Lower lobe of right lung (tissue), 2 donors: ENCODE data around the gene MAP4K3. TPM values are rescaled to one million over a fixed set of nuclear protein-coding genes. Genes with fewer than 3 reads are reported as not detected.

Source experiments
- ATAC-seq, 2 donors: fragments of 200-7000 bp; cut with Tn5 transposase; one replicate each; pipeline ENCODE4 v1.9.1; 2020 to 2022; ENCODE audit warnings: mild to moderate bottlenecking in 2 of 2, moderate library complexity in 2 of 2
- DNase-seq: peaks from one replicate; pipeline ENCODE4 v3.0.0-alpha.2; 2020
- H3K27ac ChIP-seq: fragments of 200-600 bp; one replicate; pipeline ENCODE4 v1.8.0; 2022
- H3K27me3 ChIP-seq: fragments of 200-600 bp; one replicate; pipeline ENCODE4 v1.8.0; 2022; ENCODE audit warnings: low read depth
- H3K36me3 ChIP-seq: fragments of 200-600 bp; one replicate; pipeline ENCODE4 v1.8.0; 2022; ENCODE audit warnings: mild to moderate bottlenecking
- H3K4me1 ChIP-seq: fragments of 200-600 bp; one replicate; pipeline ENCODE4 v1.8.0; 2022
- H3K4me3 ChIP-seq: fragments of 200-600 bp; one replicate; pipeline ENCODE4 v1.8.0; 2022; ENCODE audit warnings: mild to moderate bottlenecking
- H3K9me3 ChIP-seq: fragments of 200-600 bp; one replicate; pipeline ENCODE4 v1.8.0; 2022
- CTCF ChIP-seq: fragments of 200-600 bp; IDR thresholded peaks from one replicate; pipeline ENCODE4 v1.8.0; 2022; ENCODE audit warnings: antibody characterized with exemption, mild to moderate bottlenecking
- intact Hi-C: fragments of 100-400 bp; cut with DNase I; formaldehyde crosslinking; loops from one replicate; pipeline ENCODE4 v1.11.0; 2022
- total RNA-seq: library from RNA; stranded (reverse); fragmentation: NEBNext Ultra II Directional; extraction: Animal tissue kit (Norgen Biotek cat#: 25700); gene quantifications from one replicate; pipeline ENCODE4 v1.2.1, GENCODE V29; 2021
- donor health status: DM: no; HTN: yes; CAD: no; lungs with severe emphysema.

Gene MAP4K3
- total RNA-seq, 1 donor from 2014 or later, result 42.9 TPM

GRCh38 chr2:39470580-39470979, 33.5 kb upstream of the MAP4K3 start:
- H3K4me3 ChIP-seq, result no peak overlapping the region
- H3K9me3 ChIP-seq, result no peaks in the 10 kb centered on the region
- intact Hi-C loops, result no loop called here
- no peak for TF ChIP-seq CTCF
- H3K4me1 ChIP-seq, result peaks cover 30% of the 10 kb centered on the region
- ATAC-seq, result no peak
- no peak for DNase-seq
- no peaks in the 10 kb centered on the region for H3K27me3 ChIP-seq
- H3K27ac ChIP-seq, result no peak overlapping the region
- H3K36me3 ChIP-seq, result no peaks in the 10 kb centered on the region

- intact Hi-C loops, result no loop called here
- Histone ChIP-seq H3K27ac (no peak overlapping the region), H3K36me3 (no peaks in the 10 kb centered on the region), H3K4me3 (no peak overlapping the region), H3K9me3 (no peaks in the 10 kb centered on the region), H3K27me3 (no peaks in the 10 kb centered on the region), H3K4me1 (peaks cover 30% of the 10 kb centered on the region)
- ATAC-seq (peak; percentile 40 to 54), DNase-seq (no peak)
- no peak for TF ChIP-seq CTCF
These were observed 32.7 kb upstream of the MAP4K3 start for GRCh38 chr2:39469807-39470206.

DNA sequence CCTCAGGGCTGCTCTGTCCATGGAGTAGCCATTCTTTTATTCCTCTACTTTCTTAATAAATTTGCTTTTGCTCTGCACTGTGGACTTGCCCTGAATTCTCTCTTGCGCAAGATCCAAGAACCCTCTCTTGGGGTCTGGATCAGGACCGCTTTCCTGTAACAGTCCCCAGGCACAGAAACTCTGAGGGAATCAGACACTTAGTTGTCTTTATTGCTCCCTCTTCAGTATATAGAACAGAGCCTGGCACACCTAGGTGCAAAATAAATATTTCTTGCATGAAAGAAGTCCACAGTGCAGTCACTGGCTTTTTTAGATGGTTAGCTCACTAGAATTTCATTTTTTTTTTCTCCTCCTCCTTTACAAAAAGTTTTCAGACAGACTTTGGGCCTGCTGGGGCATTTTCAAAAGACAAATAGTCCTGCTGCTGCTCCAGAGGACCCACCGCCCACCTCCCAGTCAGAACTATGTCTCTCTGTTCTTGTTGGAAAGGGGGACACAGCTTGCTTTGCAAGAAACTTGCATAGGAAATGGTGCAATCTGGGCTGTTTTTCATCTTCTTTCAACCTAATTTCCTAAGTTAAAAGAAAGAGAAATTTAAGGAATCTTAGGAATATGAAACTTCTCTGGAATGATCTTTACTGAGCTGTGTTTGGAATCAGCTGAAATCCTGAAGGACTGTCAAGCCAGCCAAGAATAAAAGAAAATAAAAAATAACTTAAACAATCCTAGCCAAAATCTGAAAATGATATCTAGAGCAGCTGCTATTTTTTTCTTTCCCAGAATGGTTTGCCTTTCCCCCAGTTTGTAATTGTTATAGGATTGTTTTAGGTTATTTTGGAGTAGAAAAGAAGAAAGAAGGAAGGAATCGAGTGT, 31.7 kb upstream of the MAP4K3 start:
- no peaks in the 10 kb centered on the region for H3K36me3 ChIP-seq
- peak overlapping the region; percentile 19 for H3K27ac ChIP-seq
- intact Hi-C loops, result no loop called here
- no peak for DNase-seq
- peaks cover 30% of the 10 kb centered on the region for H3K4me1 ChIP-seq
- H3K9me3 ChIP-seq, result no peaks in the 10 kb centered on the region
- H3K4me3 ChIP-seq, result no peak overlapping the region
- ATAC-seq, result no peak
- no peaks in the 10 kb centered on the region for H3K27me3 ChIP-seq
- TF ChIP-seq CTCF, result no peak

- H3K4me3 ChIP-seq, result no peak overlapping the region
- H3K27ac ChIP-seq, result no peak overlapping the region
- H3K27me3 ChIP-seq, result no peaks in the 10 kb centered on the region
- no peak for TF ChIP-seq CTCF
- peaks cover 30% of the 10 kb centered on the region for H3K4me1 ChIP-seq
- ATAC-seq, result no peak
- DNase-seq, result no peak
- intact Hi-C loops, result no loop called here
- H3K9me3 ChIP-seq, result no peaks in the 10 kb centered on the region
- H3K36me3 ChIP-seq, result no peaks in the 10 kb centered on the region
These were observed 29.2 kb upstream of the MAP4K3 start for GRCh38 chr2:39466311-39466710.

GRCh38 chr2:39464864-39465263, 27.8 kb upstream of the MAP4K3 start:
- Histone ChIP-seq H3K9me3 (no peaks in the 10 kb centered on the region), H3K4me1 (peaks cover 26% of the 10 kb centered on the region), H3K36me3 (no peaks in the 10 kb centered on the region), H3K27ac (peak overlapping the region; percentile 37), H3K4me3 (no peak overlapping the region), H3K27me3 (no peaks in the 10 kb centered on the region)
- no peak for DNase-seq
- intact Hi-C loops, result no loop called here
- ATAC-seq, result peak in 1 of 2 donors; percentile 63
- no peak for TF ChIP-seq CTCF
